H9 (cell line): ENCODE data around the gene EXOG. TPM values are rescaled to one million over a fixed set of nuclear protein-coding genes. Genes with fewer than 3 reads are reported as not detected.

ENCODE experiments used
- DNase-seq: peaks from one replicate; pipeline ENCODE4 v3.0.0-alpha.2; 2017
- H2AFZ ChIP-seq: one replicate; pipeline ENCODE4 v1.6.1; 2013; ENCODE audit warnings: mild to moderate bottlenecking, low read length, control low read depth, moderate library complexity
- H2AK5ac ChIP-seq: 2 replicates; pipeline ENCODE4 v1.6.1; 2013; ENCODE audit warnings: low read length, control low read depth, mixed read lengths; ENCODE audit not compliant: insufficient read length
- H2BK120ac ChIP-seq: one replicate; pipeline ENCODE4 v1.6.1; 2013; ENCODE audit warnings: low read depth, mild to moderate bottlenecking, low read length, control low read depth, inconsistent platforms; ENCODE audit not compliant: poor library complexity, severe bottlenecking
- H2BK12ac ChIP-seq: 2 replicates; pipeline ENCODE4 v1.6.1; 2013; ENCODE audit warnings: low read length, control low read depth, mixed read lengths, low read depth; ENCODE audit not compliant: insufficient read length
- H2BK15ac ChIP-seq: 2 replicates; pipeline ENCODE4 v1.6.1; 2013; ENCODE audit warnings: low read depth, low read length, control low read depth
- H2BK20ac ChIP-seq: one replicate; pipeline ENCODE4 v1.6.1; 2013; ENCODE audit warnings: low read depth, mild to moderate bottlenecking, low read length, control low read depth, inconsistent platforms; ENCODE audit not compliant: poor library complexity, severe bottlenecking
- H2BK5ac ChIP-seq: 2 replicates; pipeline ENCODE4 v1.6.1; 2013; ENCODE audit warnings: low read length, control low read depth, mixed read lengths; ENCODE audit not compliant: insufficient read length
- H3K14ac ChIP-seq: 2 replicates; pipeline ENCODE4 v1.6.1; 2013; ENCODE audit warnings: low read length, control low read depth; ENCODE audit not compliant: insufficient read depth
- H3K18ac ChIP-seq: 2 replicates; pipeline ENCODE4 v1.6.1; 2013; ENCODE audit warnings: low read depth, mild to moderate bottlenecking, mixed read lengths, low read length, control low read depth; ENCODE audit not compliant: insufficient read length
- H3K23ac ChIP-seq: 2 replicates; pipeline ENCODE4 v1.6.1; 2013; ENCODE audit warnings: low read length, control low read depth, mixed read lengths, low read depth; ENCODE audit not compliant: insufficient read length
- H3K23me2 ChIP-seq: 2 replicates; pipeline ENCODE4 v1.6.1; 2013; ENCODE audit warnings: low read depth, mild to moderate bottlenecking, mixed read lengths, low read length, control low read depth; ENCODE audit not compliant: insufficient read length, poor library complexity, severe bottlenecking
- H3K27ac ChIP-seq: 2 replicates; pipeline ENCODE4 v1.5.1; 2013; ENCODE audit warnings: low read length, control low read depth, mixed read lengths, low read depth; ENCODE audit not compliant: insufficient read length
- H3K27me3 ChIP-seq: 2 replicates; pipeline ENCODE4 v1.6.1; 2013; ENCODE audit warnings: low read length, control low read depth, inconsistent platforms; ENCODE audit not compliant: insufficient read depth
- H3K4ac ChIP-seq: 2 replicates; pipeline ENCODE4 v1.6.1; 2013; ENCODE audit warnings: low read depth, mild to moderate bottlenecking, control low read depth, inconsistent platforms, low read length, moderate library complexity
- H3K4me1 ChIP-seq: 2 replicates; pipeline ENCODE4 v1.6.1; 2013; ENCODE audit warnings: low read length, control low read depth, inconsistent platforms; ENCODE audit not compliant: insufficient read depth
- H3K4me2 ChIP-seq: 2 replicates; pipeline ENCODE4 v1.6.1; 2013; ENCODE audit warnings: low read length, control low read depth, mixed read lengths; ENCODE audit not compliant: insufficient read length, insufficient read depth
- H3K56ac ChIP-seq: 2 replicates; pipeline ENCODE4 v1.6.1; 2013; ENCODE audit warnings: low read depth, mild to moderate bottlenecking, mixed read lengths, low read length, control low read depth; ENCODE audit not compliant: insufficient read length
- H3K79me1 ChIP-seq: 2 replicates; pipeline ENCODE4 v1.6.1; 2013; ENCODE audit warnings: low read depth, mild to moderate bottlenecking, moderate library complexity, low read length, control low read depth, inconsistent platforms; ENCODE audit not compliant: insufficient read depth, poor library complexity, severe bottlenecking
- H3K79me2 ChIP-seq: 2 replicates; pipeline ENCODE4 v1.6.1; 2013; ENCODE audit warnings: low read length, control low read depth, inconsistent platforms; ENCODE audit not compliant: insufficient read depth
- H3K9ac ChIP-seq: 2 replicates; pipeline ENCODE4 v1.6.1; 2013; ENCODE audit warnings: low read length, control low read depth, mixed read lengths; ENCODE audit not compliant: insufficient read length; ENCODE audit errors: extremely low read depth
- H3K9me3 ChIP-seq: one replicate; pipeline ENCODE4 v1.6.1; 2013; ENCODE audit warnings: low read depth, low read length, inconsistent platforms; ENCODE audit not compliant: control insufficient read depth
- H3T11ph ChIP-seq: one replicate; pipeline ENCODE4 v1.6.1; 2013; ENCODE audit warnings: mild to moderate bottlenecking, low read length, control low read depth, inconsistent platforms
- H4K20me1 ChIP-seq: one replicate; pipeline ENCODE4 v1.6.1; 2013; ENCODE audit not compliant: control insufficient read depth, insufficient read length, insufficient read depth
- H4K5ac ChIP-seq: 2 replicates; pipeline ENCODE4 v1.6.1; 2013; ENCODE audit warnings: low read depth, mild to moderate bottlenecking, mixed read lengths, low read length, control low read depth; ENCODE audit not compliant: insufficient read length
- H4K8ac ChIP-seq: replicated peaks from 2 replicates; pipeline ENCODE4 v1.6.1; 2013; ENCODE audit warnings: low read length, control low read depth, mixed read lengths, low read depth; ENCODE audit not compliant: insufficient read length
- H4K91ac ChIP-seq: 2 replicates; pipeline ENCODE4 v1.6.1; 2013; ENCODE audit warnings: low read depth, mild to moderate bottlenecking, moderate library complexity, mixed read lengths, low read length, control low read depth; ENCODE audit not compliant: insufficient read length
- H3K27ac Mint-ChIP-seq, 3 experiments: 2 replicates in 2 of 3; 3 replicates in 1 of 3; pipeline ENCODE4 v1.8.0; 2020 to 2021; ENCODE audit warnings: mixed read lengths in 3 of 3, mild to moderate bottlenecking in 1 of 3, moderate library complexity in 1 of 3
- H3K27me3 Mint-ChIP-seq: 2 replicates; pipeline ENCODE4 v1.8.0; 2021; ENCODE audit warnings: low read depth, mild to moderate bottlenecking, moderate library complexity, mixed read lengths
- H3K36me3 Mint-ChIP-seq, 3 experiments: 2 replicates in 2 of 3; 3 replicates in 1 of 3; pipeline ENCODE4 v1.8.0; 2020 to 2021; ENCODE audit warnings: low read depth in 3 of 3, mixed read lengths in 3 of 3; ENCODE audit not compliant: insufficient read depth in 1 of 3
- H3K4me1 Mint-ChIP-seq, 2 experiments: 2 replicates each; pipeline ENCODE4 v1.8.0; 2020; ENCODE audit warnings: mixed read lengths in 2 of 2
- H3K4me3 Mint-ChIP-seq, 2 experiments: 2 replicates in 1 of 2; 3 replicates in 1 of 2; pipeline ENCODE4 v1.8.0; 2020 to 2021; ENCODE audit warnings: mild to moderate bottlenecking in 2 of 2, mixed read lengths in 2 of 2, moderate library complexity in 1 of 2
- H3K9me3 Mint-ChIP-seq, 2 experiments: 2 replicates in 1 of 2; 3 replicates in 1 of 2; pipeline ENCODE4 v1.8.0; 2020; ENCODE audit warnings: mild to moderate bottlenecking in 2 of 2, mixed read lengths in 2 of 2, moderate library complexity in 1 of 2
- CTCF ChIP-seq: fragments of 200-600 bp; sonication (generic); conservative IDR thresholded peaks from 3 replicates; pipeline ENCODE4 v1.8.0; 2021; ENCODE audit warnings: antibody characterized with exemption, mild to moderate bottlenecking
- WGBS: extraction: QIAGEN DNeasy Blood & Tissue Kit; methylation state at CpG from one replicate; pipeline ENCODE4 v1.1.7; 2013; ENCODE audit warnings: missing lambda C conversion rate, low lambda C conversion rate, mixed read lengths; ENCODE audit not compliant: insufficient read length; ENCODE audit errors: extremely low coverage; 5-methylcytosine and 5-hydroxymethylcytosine counted together
- total RNA-seq: library from RNA; stranded (reverse); gene quantifications from 2 replicates; pipeline ENCODE4 v1.2.1, GENCODE V29; 2021

The EXOG gene
- total RNA-seq, 1 experiment from 2014 or later: 14.1 TPM

- no peak overlapping the region for H3T11ph ChIP-seq
- WGBS: no CpG with 5 or more reads among the region's 7 CpGs
- no peaks in the 10 kb centered on the region for H4K20me1 ChIP-seq
- no peak overlapping the region for H3K4me2 ChIP-seq
- H2BK15ac ChIP-seq: no peak overlapping the region
- H3K79me2 ChIP-seq: no peaks in the 10 kb centered on the region
- Mint-ChIP-seq H3K36me3 (peaks cover 0 to 13% (median 9%) of the 10 kb centered on the region in 3 experiments; a peak in 3 of 7 replicates), H3K27me3 (peaks cover 3% of the 10 kb centered on the region; the same call in 1 of the 2 replicates), H3K4me1 (0 out of 4 replicates have a peak, but pooled peaks cover 0 to 2% of the 10 kb centered on the region in 2 experiments), H3K4me3 (no peak overlapping the region), H3K9me3 (0 out of 5 replicates have a peak, but pooled peaks cover 0 to 2% of the 10 kb centered on the region in 2 experiments), H3K27ac (no peak overlapping the region)
- H4K91ac ChIP-seq: no peak overlapping the region
- H4K8ac ChIP-seq: no peak overlapping the region
- no peak overlapping the region for H3K9ac ChIP-seq
- H2BK5ac ChIP-seq: no peak overlapping the region
- H3K4me1 ChIP-seq: no peaks in the 10 kb centered on the region
- no peaks in the 10 kb centered on the region for H3K79me1 ChIP-seq
- H2BK20ac ChIP-seq: no peak overlapping the region
- H2BK12ac ChIP-seq: no peak overlapping the region
- DNase-seq: peak; percentile 5
- no peak overlapping the region for H3K56ac ChIP-seq
- no peak for TF ChIP-seq CTCF
- H2BK120ac ChIP-seq: no peak overlapping the region
- no peak overlapping the region for H3K23ac ChIP-seq
- no peak overlapping the region for H4K5ac ChIP-seq
- H3K14ac ChIP-seq: no peak overlapping the region; the same call in 1 of the 2 replicates
- no peaks in the 10 kb centered on the region for H3K23me2 ChIP-seq
- H2AFZ ChIP-seq: no peak overlapping the region
- H3K27ac ChIP-seq: no peak overlapping the region
- H3K9me3 ChIP-seq: no peaks in the 10 kb centered on the region
- no peaks in the 10 kb centered on the region for H3K27me3 ChIP-seq
- no peak overlapping the region for H3K4ac ChIP-seq
- H3K18ac ChIP-seq: peak overlapping the region; percentile 40
- H2AK5ac ChIP-seq: no peak overlapping the region
Observed at GRCh38 chr3:38560996-38561717, 65.0 kb downstream of the EXOG start.
